Measurements from ENCODE around the gene TMEM145.
A peak's percentile ranks its signal among the peaks of the same experiment; 100 is the strongest.

TMEM145 gene

DNA sequence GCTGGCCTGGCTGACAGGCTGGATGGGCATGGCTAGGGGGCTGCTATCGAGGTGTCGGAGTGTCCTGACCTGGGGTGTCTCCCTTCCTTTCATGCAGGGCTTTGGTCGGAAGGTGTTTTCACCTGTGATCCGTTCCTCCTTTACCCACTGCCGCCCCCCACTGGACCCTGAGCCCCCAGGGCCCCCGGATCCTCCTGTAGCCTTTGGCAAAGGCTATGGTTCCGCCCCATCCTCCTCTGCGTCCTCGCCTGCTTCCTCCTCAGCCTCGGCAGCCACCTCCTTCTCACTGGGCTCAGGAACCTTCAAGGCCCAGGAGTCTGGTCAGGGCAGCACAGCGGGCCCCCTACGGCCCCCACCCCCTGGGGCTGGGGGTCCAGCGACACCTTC, 23.0 kb upstream of the TMEM145 start:
- DNase-seq, result no peak

DNA sequence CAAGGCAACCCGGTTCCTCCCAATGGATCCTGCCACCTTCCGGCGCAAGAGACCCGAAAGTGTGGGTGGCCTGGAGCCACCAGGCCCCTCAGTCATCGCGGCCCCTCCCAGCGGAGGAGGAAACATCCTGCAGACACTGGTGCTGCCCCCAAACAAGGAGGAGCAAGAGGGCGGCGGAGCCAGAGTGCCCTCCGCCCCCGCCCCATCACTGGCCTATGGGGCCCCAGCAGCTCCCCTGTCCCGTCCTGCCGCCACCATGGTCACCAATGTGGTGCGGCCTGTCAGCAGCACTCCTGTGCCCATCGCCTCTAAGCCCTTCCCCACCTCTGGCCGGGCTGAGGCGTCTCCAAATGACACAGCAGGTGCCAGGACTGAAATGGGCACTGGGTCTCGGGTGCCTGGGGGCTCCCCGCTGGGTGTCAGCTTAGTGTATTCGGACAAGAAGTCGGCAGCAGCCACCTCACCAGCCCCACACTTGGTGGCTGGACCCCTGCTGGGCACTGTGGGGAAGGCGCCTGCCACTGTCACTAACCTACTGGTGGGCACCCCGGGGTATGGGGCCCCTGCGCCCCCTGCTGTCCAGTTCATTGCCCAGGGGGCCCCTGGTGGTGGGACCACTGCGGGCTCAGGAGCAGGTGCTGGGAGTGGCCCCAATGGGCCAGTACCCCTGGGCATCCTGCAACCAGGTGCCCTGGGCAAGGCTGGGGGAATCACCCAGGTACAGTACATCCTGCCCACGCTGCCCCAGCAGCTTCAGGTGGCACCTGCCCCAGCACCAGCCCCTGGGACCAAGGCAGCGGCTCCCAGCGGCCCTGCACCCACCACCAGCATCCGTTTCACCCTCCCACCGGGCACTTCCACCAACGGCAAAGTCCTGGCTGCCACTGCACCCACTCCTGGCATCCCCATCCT, 22.3 kb upstream of the TMEM145 start:
- DNase-seq, result peak; percentile 48

- DNase-seq, result no peak
Measured at GRCh38 chr19:42291435-42291810, 21.7 kb upstream of the TMEM145 start.

GRCh38 chr19:42292042-42292960, 20.8 kb upstream of the TMEM145 start:
- DNase-seq, result no peak

DNA sequence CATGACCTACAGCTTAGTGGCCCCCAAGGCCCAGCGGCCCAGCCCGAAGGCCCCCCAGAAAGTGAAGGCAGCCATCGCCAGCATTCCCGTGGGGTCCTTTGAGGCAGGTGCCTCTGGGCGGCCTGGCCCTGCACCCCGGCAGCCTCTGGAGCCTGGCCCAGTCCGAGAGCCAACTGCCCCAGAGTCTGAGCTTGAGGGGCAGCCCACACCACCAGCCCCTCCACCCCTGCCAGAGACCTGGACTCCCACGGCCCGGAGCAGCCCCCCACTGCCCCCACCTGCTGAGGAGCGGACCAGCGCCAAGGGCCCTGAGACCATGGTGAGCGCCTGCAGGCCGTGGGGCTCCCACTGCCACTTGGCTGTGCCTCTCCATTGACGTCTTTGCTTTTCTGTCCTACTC, 20.1 kb upstream of the TMEM145 start:
- no peak for DNase-seq

DNA sequence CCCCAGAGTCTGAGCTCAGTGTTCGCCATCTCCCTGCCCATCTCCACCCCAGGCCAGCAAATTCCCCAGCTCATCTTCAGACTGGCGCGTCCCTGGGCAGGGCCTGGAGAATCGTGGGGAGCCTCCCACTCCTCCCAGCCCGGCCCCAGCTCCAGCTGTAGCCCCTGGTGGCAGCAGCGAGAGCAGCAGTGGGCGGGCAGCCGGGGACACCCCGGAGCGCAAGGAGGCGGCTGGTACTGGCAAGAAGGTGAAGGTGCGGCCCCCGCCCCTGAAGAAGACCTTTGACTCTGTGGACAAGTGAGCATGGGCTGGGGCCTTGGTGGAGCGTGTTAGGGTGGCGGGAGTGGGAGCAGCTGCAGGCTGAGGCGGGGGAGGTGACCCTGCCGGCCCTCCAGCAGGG, 19.6 kb upstream of the TMEM145 start:
- no peak for DNase-seq

DNA sequence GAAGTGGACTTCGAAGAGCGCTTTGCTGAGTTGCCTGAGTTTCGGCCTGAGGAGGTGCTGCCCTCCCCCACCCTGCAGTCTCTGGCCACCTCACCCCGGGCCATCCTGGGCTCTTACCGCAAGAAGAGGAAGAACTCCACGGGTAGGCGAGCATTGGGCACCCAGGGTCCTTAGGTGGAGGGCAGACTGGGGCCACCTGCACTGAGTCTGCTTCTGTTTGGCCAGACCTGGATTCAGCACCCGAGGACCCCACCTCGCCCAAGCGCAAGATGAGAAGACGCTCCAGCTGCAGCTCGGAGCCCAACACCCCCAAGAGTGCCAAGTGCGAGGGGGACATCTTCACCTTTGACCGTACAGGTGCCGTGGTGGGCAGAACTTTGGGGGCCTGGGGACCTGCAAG, 19.2 kb upstream of the TMEM145 start:
- no peak for DNase-seq

DNA sequence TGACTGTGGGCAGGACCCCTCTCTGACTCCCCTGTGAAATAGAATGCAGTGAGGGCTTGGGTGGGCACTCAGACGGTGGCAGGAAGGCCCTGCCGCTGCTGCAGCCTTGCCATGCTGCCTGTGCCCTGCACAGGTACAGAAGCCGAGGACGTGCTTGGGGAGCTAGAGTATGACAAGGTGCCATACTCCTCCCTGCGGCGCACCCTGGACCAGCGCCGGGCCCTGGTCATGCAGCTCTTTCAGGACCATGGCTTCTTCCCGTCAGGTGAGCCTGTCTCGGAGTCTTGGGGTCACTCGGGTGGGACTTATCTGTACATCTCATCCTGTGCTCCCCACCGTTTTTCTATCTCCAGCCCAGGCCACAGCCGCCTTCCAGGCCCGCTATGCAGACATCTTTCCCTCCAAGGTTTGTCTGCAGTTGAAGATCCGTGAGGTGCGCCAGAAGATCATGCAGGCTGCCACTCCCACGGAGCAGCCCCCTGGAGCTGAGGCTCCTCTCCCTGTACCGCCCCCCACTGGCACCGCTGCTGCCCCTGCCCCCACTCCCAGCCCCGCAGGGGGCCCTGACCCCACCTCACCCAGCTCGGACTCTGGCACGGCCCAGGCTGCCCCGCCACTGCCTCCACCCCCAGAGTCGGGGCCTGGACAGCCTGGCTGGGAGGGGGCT, 18.5 kb upstream of the TMEM145 start:
- DNase-seq, result no peak

DNA sequence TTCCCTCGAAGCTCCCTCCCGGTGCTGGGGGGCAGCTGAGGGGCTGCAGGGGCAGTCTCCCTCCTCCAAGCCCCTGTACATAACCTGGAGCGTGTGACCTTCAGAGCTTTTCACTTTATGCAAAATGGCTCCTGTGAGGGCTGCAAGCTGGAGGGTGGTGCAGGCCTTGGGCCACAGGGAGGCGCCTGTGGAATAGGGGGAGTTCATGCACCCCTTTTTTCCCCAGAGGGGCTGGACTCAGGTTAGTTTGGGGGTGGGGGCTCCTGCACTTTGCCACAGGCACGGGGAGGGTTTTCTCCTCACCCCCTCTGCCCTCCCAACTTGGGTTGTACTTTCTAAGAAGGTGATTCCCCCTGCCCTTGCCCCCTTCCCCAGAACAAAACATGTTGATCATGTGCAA, 17.8 kb upstream of the TMEM145 start:
- DNase-seq, result no peak

DNA sequence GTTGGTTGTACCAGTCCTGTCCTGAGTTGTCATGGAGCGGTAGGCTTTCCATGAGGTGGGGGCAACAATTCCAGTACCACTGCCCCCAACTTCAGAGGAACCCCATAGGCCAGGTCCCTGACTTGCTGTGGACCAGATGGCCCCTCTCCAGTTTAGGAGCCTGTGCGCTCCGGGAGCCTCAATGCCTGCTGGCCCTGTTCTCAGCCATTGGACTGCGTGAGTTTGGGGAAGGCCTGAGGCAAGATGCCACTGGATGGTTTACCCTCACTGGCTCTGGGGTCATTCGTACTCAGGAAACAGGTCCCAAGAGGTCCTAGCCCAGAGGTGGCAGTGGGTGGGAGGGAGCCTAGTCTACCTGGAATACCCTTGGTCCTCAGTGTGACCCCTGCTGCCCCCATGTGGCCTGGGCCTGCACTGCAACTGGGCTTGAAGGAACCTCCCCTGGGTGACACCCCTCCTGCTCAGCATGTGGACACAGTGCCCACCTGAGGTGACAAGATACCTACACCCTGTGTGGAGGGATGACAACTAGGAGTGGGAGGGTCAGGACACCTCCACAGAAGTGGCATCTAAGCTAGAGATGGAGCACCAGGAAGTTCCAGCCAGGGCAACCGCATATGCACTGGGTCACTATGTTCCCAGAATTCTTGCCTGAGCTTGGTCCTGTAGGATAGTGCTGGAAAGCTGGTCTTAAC, 17.1 kb upstream of the TMEM145 start:
- DNase-seq, result peak; percentile 86

- no peak for DNase-seq
Measured at GRCh38 chr19:42297039-42297438, 16.1 kb upstream of the TMEM145 start.

DNA sequence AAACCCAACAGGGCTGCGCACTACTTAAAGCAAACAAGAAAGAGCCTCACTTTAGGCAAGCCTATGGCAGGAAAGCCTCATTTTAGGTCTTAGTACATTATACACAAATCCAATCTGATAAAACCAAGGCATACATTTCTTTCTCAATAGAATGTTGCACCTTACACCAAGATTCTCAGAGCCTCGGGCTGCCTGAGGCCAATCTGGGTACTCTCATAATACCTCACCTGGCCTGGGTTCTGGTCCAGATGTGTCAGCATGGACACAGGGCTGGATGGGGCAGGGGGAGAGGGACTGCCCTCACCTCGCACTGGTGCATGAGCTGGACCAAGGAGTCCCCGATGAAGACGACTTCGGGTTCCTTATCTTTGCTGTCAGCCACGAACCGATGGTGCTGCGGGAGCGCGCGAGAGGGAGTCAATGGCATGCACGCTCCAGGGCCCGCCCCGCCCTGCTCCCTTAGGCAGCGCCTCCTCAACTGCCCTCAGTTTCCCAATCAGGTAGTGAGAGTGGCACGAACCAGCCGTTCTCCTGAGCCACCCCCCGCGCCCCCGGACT, 11.4 kb upstream of the TMEM145 start, which contains the start of gene PRR19:
TSS of gene PRR19 (plus strand) at position 487 of the 558 bp plus-strand sequence. CDS start 7,453 bp downstream, outside the sequence.
- DNase-seq, result no peak

- DNase-seq, result no peak
Measured at GRCh38 chr19:42303101-42303464, 10.0 kb upstream of the TMEM145 start.

- DNase-seq, result no peak
Measured at GRCh38 chr19:42303876-42304275, 9.2 kb upstream of the TMEM145 start.

- no peak for DNase-seq
Measured at GRCh38 chr19:42306646-42307045, 6.5 kb upstream of the TMEM145 start.

- no peak for DNase-seq
Measured at GRCh38 chr19:42309686-42310085, 3.4 kb upstream of the TMEM145 start.

DNA sequence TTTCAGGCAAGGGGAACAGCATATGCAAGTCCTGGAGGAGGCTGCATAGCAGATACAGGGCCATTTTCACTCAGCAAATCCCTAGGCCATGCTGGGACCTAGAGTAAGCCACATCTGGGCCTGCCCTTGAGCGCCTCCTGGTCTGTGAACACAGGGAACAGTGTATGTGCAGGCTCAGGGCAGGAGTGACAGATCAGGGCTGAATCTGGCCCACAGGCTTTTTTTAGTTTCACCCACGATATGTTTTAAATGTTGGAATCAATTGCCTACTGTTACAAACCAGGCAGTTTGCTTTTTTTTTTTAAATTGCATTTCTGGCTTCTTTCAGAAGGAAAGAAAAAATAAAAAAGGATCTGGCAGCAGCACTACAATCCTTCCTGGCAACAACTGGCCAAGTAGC, 1.5 kb upstream of the TMEM145 start:
- no peak for DNase-seq

GRCh38 chr19:42312370-42312769, 739 bp upstream of the TMEM145 start:
- no peak for DNase-seq

DNA sequence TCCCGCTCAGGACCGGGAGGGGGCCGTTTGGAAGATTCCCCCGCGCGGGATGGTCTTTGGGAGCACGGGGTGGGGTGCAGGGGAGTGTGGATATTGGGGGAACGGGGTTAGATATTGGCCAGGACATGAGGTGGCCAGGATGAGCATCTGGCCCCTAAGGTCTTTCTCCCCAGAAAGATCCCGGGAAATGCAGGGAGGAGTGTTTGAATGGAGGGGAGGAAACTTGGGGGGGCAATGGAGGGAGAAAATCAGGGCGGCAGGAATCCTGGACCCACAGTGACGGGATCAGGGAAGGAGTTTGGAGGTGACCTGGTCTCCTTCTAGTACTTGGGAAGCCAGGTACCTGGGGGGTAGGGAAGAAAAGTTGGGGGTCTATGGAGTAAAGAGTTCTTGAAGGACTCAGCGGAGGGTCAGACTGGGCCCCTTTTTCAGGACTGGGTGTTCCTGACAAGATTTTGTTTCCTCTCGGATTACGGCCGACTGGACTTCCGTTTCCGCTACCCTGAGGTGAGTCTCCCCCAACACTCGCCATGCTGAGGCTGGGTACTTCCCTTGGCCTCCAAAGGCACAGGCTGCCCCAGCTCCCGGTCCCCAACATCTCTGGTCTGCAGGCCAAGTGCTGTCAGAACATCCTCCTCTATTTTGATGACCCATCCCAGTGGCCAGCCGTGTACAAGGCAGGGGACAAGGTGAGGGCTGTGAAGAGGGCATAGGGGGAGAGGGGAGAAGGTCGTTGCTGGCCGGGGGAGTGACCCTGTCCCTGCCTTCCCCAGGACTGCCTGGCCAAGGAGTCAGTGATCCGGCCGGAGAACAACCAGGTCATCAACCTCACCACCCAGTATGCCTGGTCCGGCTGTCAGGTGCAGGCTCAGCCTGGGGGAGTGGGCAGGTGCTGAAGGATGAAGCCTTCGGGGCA, 989 bp downstream of the TMEM145 start:
- no peak for DNase-seq

GRCh38 chr19:42315024-42315423, 1.9 kb downstream of the TMEM145 start:
- DNase-seq, result no peak

All from activated CD4-positive, alpha-beta T cell treated with anti-CD3 and anti-CD28 coated beads, Interleukin-10, Interleukin-2, amounts not matched to agents 100 ng/mL and 50 ng/mL, durations not matched to agents 16 hours and 8 hours (primary cell).